Measurements from ENCODE around the gene EPO. TPM values are rescaled to one million over a fixed set of nuclear protein-coding genes. Genes with fewer than 3 reads are reported as not detected.
"Not testable (repeated sequence)": the region's sequence is repeated elsewhere in the genome, so short reads cannot be mapped to it uniquely, and the experiment has no call there.

EPO gene
- total and polyA plus RNA-seq, 10 donors = 0.06 to 0.42 (median 0.19) TPM; not detected in 6

GRCh38 chr7:100722480-100723212 lies 2.4 kb downstream of the EPO start:
- H3K4me3 ChIP-seq = no peak overlapping the region
- 79 to 87% (median 85%) methylated on average over 15 to 17 of the region's 17 CpGs for WGBS, 5 donors
- no peak overlapping the region for H3K27ac ChIP-seq
- no peak for DNase-seq
- H3K36me3 ChIP-seq = no peaks in the 10 kb centered on the region
- H3K4me1 ChIP-seq = peaks cover 0 to 27% (median 16%) of the 10 kb centered on the region in 6 donors
- intact Hi-C loops (cut with DNase I; ENCODE audit: low total_unique reads) = no loop called here
- peaks cover 0 to 16% (median 7%) of the 10 kb centered on the region in 8 donors for H3K9me3 ChIP-seq
- H3K27me3 ChIP-seq (replicated peaks in 1 of 7) = peaks cover 0 to 79% (median 41%) of the 10 kb centered on the region in 7 donors
- no peak for TF ChIP-seq CTCF (IDR thresholded peaks at IDR 0.05 in 8 of 11, conservative IDR thresholded peaks at IDR 0.05 in 3 of 11)

- WGBS, 5 donors = 83 to 89% (median 84%) methylated on average over 13 to 16 of the region's 16 CpGs
- H3K36me3 ChIP-seq = no peaks in the 10 kb centered on the region
- DNase-seq = no peak
- H3K4me3 ChIP-seq = no peak overlapping the region
- H3K27me3 ChIP-seq (replicated peaks in 1 of 7) = peaks cover 0 to 74% (median 41%) of the 10 kb centered on the region in 7 donors
- TF ChIP-seq POLR2AphosphoS5 (IDR thresholded peaks at IDR 0.05) = no peak
- TF ChIP-seq CTCF (IDR thresholded peaks at IDR 0.05 in 8 of 11, conservative IDR thresholded peaks at IDR 0.05 in 3 of 11) = no peak
- TF ChIP-seq POLR2A (IDR thresholded peaks at IDR 0.05) = no peak
- H3K4me1 ChIP-seq = peaks cover 0 to 27% (median 16%) of the 10 kb centered on the region in 6 donors
- intact Hi-C loops (cut with DNase I; ENCODE audit: low total_unique reads) = no loop called here
- H3K27ac ChIP-seq = no peak overlapping the region
- H3K9me3 ChIP-seq = peaks cover 0 to 6% (median 0%) of the 10 kb centered on the region in 8 donors
Measured at GRCh38 chr7:100723732-100724275, 3.5 kb downstream of the EPO start.

GRCh38 chr7:100724364-100724763 lies 4.1 kb downstream of the EPO start:
- Histone ChIP-seq H3K27me3 (replicated peaks in 1 of 7) (peaks cover 0 to 68% (median 41%) of the 10 kb centered on the region in 7 donors), H3K4me1 (peaks cover 0 to 27% (median 16%) of the 10 kb centered on the region in 6 donors)
- H3K36me3 ChIP-seq; H3K9me3 ChIP-seq; DNase-seq; H3K27ac ChIP-seq; intact Hi-C loops (cut with DNase I; ENCODE audit: low total_unique reads); H3K4me3 ChIP-seq: not testable (repeated sequence)
- WGBS, 5 donors = 91 to 98% (median 93%) methylated on average over 2 of the region's 2 CpGs

DNA sequence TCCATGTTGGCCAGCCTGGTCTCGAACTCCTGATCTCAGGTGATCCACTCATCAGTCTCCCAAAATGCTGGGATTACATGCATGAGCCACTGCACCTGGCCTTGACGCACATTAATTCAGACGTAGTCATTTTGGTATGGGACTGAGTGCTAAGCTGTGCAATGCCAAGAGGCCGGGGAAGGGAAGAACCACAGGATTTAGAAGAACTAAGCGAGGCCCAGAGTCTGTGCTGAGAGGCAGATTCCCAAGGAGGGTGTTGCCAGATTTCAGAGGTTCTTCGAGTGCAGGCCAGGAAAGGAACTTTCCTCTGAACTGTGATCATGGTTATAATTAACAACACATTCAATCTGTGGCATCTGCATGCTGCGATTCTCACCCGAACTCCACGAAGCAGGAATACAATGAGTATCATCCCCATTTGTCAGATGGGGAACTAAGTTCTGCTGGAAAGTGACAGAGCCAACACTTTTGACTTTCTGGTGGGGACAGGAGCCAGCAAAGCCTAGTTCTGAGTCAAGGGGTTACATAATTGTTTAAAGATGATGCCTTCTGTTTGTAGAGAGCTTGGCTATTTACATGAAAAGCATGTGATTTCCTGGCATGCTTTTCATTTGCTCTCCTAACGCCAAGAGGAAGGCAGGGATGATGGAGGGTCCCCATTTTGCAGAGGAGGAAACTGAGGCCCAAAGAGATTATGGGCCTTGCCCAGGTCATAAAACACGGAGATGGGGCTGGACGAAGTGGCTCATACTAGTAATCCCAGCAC lies 6.9 kb downstream of the EPO start:
- no peak overlapping the region for H3K27ac ChIP-seq
- DNase-seq = no peak
- TF ChIP-seq CTCF (IDR thresholded peaks at IDR 0.05 in 8 of 11, conservative IDR thresholded peaks at IDR 0.05 in 3 of 11) = no peak
- WGBS, 5 donors = 64 to 74% (median 68%) methylated on average over 12 of the region's 12 CpGs
- H3K4me1 ChIP-seq = peaks cover 0 to 10% (median 5%) of the 10 kb centered on the region in 6 donors
- H3K9me3 ChIP-seq = no peaks in the 10 kb centered on the region
- H3K27me3 ChIP-seq (replicated peaks in 1 of 7) = peaks cover 0 to 40% (median 17%) of the 10 kb centered on the region in 7 donors
- H3K4me3 ChIP-seq = no peak overlapping the region
- intact Hi-C loops (cut with DNase I; ENCODE audit: low total_unique reads) = no loop called here
- H3K36me3 ChIP-seq = no peaks in the 10 kb centered on the region
